ENCODE results near the gene AKIRIN2. TPM values are rescaled to one million over a fixed set of nuclear protein-coding genes. Genes with fewer than 3 reads are reported as not detected.
"Not testable (repeated sequence)": the region's sequence is repeated elsewhere in the genome, so short reads cannot be mapped to it uniquely, and the experiment has no call there.

Gene AKIRIN2
- total RNA-seq, 2 experiments from 2014 or later = 43.4 to 46.4 TPM

- ChIA-PET POLR2A (interaction anchor here (0.7 kb wide), 1 partner anchor 18 kb away, joined by 3 read pairs; no protein-coding TSS in a partner anchor), CTCF (interaction anchor here (0.8 to 1.4 kb wide), 2 partner anchors 9 to 12 kb away, joined by 3 to 7 read pairs; no protein-coding TSS in a partner anchor)
These were observed 21.4 kb upstream of the AKIRIN2 start for GRCh38 chr6:87723170-87724078.

GRCh38 chr6:87722540-87723169 lies 20.6 kb upstream of the AKIRIN2 start:
- POLR2A ChIA-PET = no interaction called here
- CTCF ChIA-PET = interaction anchor here (1.4 kb wide), 1 partner anchor 12 kb away, joined by 3 read pairs; no protein-coding TSS in a partner anchor

- ChIA-PET POLR2A (no interaction called here), CTCF (no interaction called here)
These were observed 19.3 kb upstream of the AKIRIN2 start for GRCh38 chr6:87721311-87721710.

GRCh38 chr6:87718662-87719433 lies 16.8 kb upstream of the AKIRIN2 start:
- ChIA-PET CTCF (no interaction called here), POLR2A (interaction anchor here (0.9 to 1.3 kb wide), 3 partner anchors 14 to 21 kb away, joined by 3 to 8 read pairs (median 3); partner anchors contain the start of gene AKIRIN2)

GRCh38 chr6:87716928-87717614 lies 15.0 kb upstream of the AKIRIN2 start:
- CTCF ChIA-PET = interaction anchor here (0.8 to 1.0 kb wide), 2 partner anchors 31 to 57 kb away, joined by 3 to 4 read pairs; no protein-coding TSS in a partner anchor
- POLR2A ChIA-PET = interaction anchor here (0.5 to 1.2 kb wide), 2 partner anchors 14 to 15 kb away, joined by 5 to 11 read pairs; partner anchors contain the start of gene AKIRIN2

GRCh38 chr6:87714093-87714842 lies 12.2 kb upstream of the AKIRIN2 start:
- POLR2A ChIA-PET = interaction anchor here (1.1 to 1.2 kb wide), 2 partner anchors 12 to 13 kb away, joined by 3 to 4 read pairs; no protein-coding TSS in a partner anchor
- CTCF ChIA-PET = no interaction called here

GRCh38 chr6:87712713-87713112 lies 10.7 kb upstream of the AKIRIN2 start:
- POLR2A ChIA-PET = not testable (repeated sequence)

GRCh38 chr6:87710090-87710489 lies 8.1 kb upstream of the AKIRIN2 start:
- CTCF ChIA-PET = no interaction called here
- POLR2A ChIA-PET = no interaction called here

More at GRCh38 chr6:87712713-87713112, 10.7 kb upstream of the AKIRIN2 start:
- CTCF ChIA-PET = not testable (repeated sequence)

- CTCF ChIA-PET, POLR2A ChIA-PET: not testable (repeated sequence)
These were observed 6.8 kb upstream of the AKIRIN2 start for GRCh38 chr6:87708581-87709427.

GRCh38 chr6:87706187-87706966 lies 4.3 kb upstream of the AKIRIN2 start:
- POLR2A ChIA-PET = no interaction called here
- CTCF ChIA-PET = interaction anchor here (0.6 kb wide), 1 partner anchor 1444 kb away, joined by 3 read pairs; no protein-coding TSS in a partner anchor

GRCh38 chr6:87705070-87705691 lies 3.1 kb upstream of the AKIRIN2 start:
- ChIA-PET CTCF (interaction anchor here (0.6 to 0.7 kb wide), 2 partner anchors 116 to 217 kb away, joined by 4 to 5 read pairs; no protein-coding TSS in a partner anchor), POLR2A (interaction anchor here (0.5 to 1.0 kb wide), 2 partner anchors 14 to 19 kb away, joined by 3 read pairs; no protein-coding TSS in a partner anchor)

GRCh38 chr6:87703039-87703438 lies 1.0 kb upstream of the AKIRIN2 start:
- CTCF ChIA-PET = not testable (repeated sequence)
- POLR2A ChIA-PET = interaction anchor here (1.1 to 2.6 kb wide), 2 partner anchors 11 to 16 kb away, joined by 4 to 8 read pairs; no protein-coding TSS in a partner anchor

- CTCF ChIA-PET = interaction anchor here (0.8 kb wide), 1 partner anchor 54 kb away, joined by 3 read pairs; no protein-coding TSS in a partner anchor
These were observed 534 bp upstream of the AKIRIN2 start for GRCh38 chr6:87702589-87702945.

GRCh38 chr6:87701344-87701675 lies 723 bp downstream of the AKIRIN2 start:
- ChIA-PET CTCF (no interaction called here), POLR2A (interaction anchor here (0.6 to 2.6 kb wide), 8 partner anchors 13 to 112 kb away, joined by 3 to 8 read pairs (median 4); partner anchors contain the start of genes ORC3 and RARS2)

More at GRCh38 chr6:87702589-87702945, 534 bp upstream of the AKIRIN2 start:
- POLR2A ChIA-PET = interaction anchor here (0.7 to 2.6 kb wide), 4 partner anchors 12 to 35 kb away, joined by 4 to 8 read pairs (median 5); no protein-coding TSS in a partner anchor

GRCh38 chr6:87700397-87701343 lies 1.4 kb downstream of the AKIRIN2 start:
- CTCF ChIA-PET = no interaction called here
- POLR2A ChIA-PET = interaction anchor here (0.6 to 2.6 kb wide), 9 partner anchors 14 to 1310 kb away, joined by 3 to 10 read pairs (median 5); partner anchors contain the start of genes ORC3 and RARS2

All from activated CD8-positive, alpha-beta memory T cell treated with anti-CD3 and anti-CD28 coated beads for 36 hours (primary cell).